Measurements from ENCODE around the gene UBE2G2.
A peak's percentile ranks its signal among the peaks of the same experiment; 100 is the strongest.
"Not testable (repeated sequence)": the region's sequence is repeated elsewhere in the genome, so short reads cannot be mapped to it uniquely, and the experiment has no call there.

UBE2G2 gene

GRCh38 chr21:44835647-44835973, 34.0 kb upstream of the UBE2G2 start:
- DNase-seq = no peak

DNA sequence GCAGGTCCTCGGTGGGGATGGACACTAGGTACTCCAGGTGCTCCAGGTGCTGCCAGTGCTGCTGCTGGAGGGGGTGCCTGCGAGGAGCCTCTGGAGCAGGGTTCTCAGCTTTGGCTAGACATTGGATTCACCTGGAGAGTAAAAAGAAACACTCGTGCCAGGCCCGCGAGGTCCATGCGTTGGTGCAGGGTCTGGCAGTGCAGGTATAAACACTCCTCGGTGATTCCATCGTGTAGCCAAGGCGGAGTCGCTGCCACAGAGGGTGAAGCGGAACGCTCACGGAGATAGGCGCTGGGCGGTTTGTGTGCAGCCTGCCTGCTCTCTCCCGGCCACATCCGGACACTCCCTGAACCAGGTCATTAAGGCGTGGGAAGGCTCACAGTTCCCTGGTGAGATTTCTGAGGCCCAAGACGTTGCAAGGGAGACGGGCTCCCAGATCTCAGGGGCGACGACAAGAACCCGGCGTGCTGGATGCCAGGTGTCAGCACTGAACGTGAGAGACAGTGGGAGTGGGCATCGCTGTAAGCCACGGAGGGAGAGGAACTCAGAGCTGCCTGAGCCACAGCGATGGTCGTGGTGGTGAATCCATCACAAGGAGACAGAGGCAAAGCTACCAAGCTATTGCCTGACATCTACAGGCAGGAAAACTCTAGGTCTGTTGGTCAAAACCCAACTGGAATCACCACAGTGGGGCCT, 33.5 kb upstream of the UBE2G2 start:
- DNase-seq = no peak

GRCh38 chr21:44834231-44834950, 32.8 kb upstream of the UBE2G2 start:
- no peak for DNase-seq

DNA sequence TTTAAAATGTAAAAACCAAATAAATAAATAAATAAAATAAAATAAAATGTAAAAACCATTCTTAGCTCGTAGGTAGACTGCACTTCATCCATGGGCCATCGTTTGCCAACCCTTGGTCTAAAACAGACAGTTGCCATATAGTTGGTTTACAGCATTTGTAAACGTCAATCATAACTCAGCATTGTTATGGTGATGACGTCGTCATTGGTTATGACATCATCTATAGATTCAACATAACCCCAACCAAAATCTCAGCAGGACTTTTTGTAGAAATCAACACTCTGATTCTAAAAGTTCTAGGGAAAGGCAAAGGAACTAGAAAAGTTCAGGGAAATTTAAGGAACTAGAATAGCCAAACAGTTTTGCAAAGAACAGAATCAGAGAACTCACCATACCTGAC, 32.0 kb upstream of the UBE2G2 start:
- no peak for DNase-seq

GRCh38 chr21:44832516-44833255, 31.1 kb upstream of the UBE2G2 start:
- DNase-seq = not testable (repeated sequence)

- DNase-seq = no peak
Measured at GRCh38 chr21:44831227-44831860, 29.7 kb upstream of the UBE2G2 start.

GRCh38 chr21:44829507-44830092, 28.0 kb upstream of the UBE2G2 start:
- DNase-seq = no peak

- no peak for DNase-seq
Measured at GRCh38 chr21:44828362-44829056, 26.9 kb upstream of the UBE2G2 start.

GRCh38 chr21:44823179-44823660, 21.6 kb upstream of the UBE2G2 start:
- no peak for DNase-seq

DNA sequence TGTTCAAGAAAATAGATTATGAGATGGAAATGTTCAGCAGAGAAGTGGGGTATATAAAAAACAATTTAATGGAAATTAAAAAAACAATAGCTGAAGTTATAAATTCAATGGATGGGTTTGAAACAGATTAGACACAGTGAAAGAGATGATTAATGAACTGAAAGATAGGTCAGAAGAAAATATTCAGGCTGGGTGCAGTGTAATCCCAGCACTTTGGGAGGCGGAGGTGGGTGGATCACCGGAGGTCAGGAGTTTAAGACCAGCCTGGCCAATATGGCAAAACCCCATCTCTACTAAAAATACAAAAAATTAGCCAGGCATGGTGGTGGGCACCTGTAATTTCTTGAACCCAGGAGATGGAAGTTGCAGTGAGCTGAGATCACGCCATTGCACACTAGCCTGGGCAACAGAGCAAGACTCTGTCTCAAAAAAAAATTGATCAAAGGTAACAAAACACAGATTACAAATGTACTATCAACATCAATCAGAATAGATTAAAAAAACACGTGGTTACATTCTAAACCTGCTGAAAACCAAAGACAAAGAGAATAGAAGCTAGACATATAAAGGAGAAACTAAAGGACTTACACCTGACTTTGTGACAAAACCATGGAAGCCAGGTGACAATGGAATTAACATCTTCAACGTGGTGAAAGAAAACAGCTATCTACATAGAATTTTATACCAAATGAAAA, 21.0 kb upstream of the UBE2G2 start:
- no peak for DNase-seq

DNA sequence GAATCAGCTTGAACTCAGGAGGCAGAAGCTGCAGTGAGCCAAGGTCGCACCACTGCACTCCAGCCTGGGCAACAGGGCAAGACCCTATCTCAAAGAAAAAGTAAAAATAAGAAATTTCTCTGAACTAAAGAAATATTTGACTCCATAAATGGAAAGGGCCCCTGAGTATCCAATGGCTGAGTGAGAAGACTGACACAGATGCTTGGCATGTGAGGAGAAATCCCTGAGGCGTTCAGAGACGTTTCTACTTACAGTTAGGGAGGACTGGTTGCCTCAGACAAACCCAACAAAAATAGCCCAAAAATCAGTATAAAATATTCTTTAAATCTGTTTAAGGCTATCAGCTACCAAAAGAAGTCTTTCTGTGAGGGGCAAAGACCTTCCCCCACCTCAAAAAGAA, 19.2 kb upstream of the UBE2G2 start:
- no peak for DNase-seq

GRCh38 chr21:44819283-44820243, 17.9 kb upstream of the UBE2G2 start:
- DNase-seq = no peak

DNA sequence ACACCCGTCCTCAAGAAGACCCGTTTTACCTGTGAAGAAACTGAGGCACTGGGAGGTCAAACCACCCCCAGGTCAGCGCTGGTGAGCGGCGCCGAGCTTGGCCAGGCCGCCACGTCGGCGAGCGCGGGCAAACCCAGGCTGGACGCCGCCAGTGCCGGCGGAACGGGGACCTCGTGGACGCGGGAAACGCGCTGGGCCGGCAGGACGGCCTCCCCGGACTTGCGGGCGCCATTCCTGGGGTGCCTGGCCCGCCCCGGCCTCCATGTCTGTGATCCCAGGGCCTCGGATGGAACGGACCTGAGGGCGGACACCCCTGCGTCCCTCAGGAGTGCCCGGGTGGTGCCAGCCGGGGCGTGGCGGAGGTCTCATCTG, 17.0 kb upstream of the UBE2G2 start:
- no peak for DNase-seq

- DNase-seq = peak; percentile 58 to 91
Measured at GRCh38 chr21:44817914-44818639, 16.5 kb upstream of the UBE2G2 start, which contains the start of gene SUMO3. Gene SUMO3 (minus strand): TSS chr21:44818062. CDS start chr21:44817968, 94 bp downstream.

DNA sequence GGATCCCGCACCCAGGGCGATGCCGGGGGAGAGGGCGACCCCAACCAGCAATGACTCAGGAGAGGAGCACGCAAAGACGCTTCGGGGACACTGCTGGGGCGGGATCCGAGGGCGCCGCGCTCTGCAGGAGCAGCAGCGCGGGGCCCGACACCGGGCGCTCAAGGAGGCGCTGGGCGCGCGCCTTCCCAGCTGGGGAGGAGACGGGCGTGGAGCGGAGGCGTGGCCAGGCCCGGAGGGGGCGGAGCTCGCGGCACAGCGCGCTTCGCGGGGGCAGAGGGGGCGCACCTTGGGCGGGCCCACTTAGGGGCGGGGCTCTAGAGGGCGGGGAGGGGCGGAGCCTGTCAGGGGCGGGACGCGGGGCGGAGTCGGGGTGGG, 15.9 kb upstream of the UBE2G2 start:
- peak; percentile 59 to 94 for DNase-seq

DNA sequence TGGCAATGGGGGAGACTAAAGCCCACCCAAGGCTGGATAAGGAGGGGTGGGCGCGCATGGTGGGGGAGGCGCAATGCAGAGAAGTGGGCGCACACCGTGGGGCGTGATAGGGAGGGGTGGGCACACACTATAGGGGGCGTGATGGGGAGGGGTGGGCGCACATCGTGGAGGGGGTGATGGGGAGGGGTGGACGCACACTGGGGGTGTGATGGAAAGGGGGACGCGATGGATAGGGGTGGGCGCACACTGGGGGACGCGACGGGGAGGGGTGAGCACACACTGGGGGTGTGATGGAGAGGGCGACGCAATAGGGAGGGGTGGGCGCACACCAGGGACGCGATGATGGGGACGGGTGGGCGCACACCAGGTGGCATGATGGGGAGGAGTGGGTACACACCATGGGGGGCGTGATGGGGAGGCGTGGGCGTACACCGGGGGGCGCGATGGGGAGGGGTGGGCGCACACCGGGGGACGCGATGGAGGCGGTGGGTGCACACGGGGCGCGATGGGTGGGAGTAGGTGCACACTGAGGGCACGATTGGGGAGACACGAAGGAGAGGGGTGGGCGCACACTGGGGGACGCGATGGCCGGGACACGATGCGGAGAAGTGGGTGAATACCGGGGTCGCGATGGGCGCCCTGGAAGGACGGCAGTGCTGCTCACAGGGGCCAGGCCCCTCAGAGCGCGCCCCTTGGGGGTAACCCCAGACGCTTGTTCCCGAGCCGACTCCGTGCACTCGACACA, 15.3 kb upstream of the UBE2G2 start:
- no peak for DNase-seq

GRCh38 chr21:44815852-44816628, 14.4 kb upstream of the UBE2G2 start:
- DNase-seq = no peak

DNA sequence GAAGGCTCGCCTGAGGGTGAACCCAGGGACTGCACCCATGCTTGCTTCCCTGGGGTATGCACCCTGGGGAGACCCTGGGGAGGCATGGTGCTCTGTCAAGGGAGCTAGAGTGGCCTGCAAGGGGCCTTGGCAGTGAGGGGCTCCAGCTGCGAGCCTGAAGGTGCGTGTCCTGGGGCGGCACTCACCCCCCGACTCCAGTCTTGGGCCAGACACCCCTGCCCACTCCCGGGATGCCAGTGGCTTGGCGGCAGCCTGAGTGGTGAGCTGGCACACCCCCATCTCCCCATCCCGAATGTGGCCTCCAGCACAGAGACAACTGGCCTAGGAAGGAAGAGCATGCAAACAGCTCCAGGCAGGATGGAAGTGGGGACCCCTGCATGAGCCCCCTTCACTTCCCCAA, 13.6 kb upstream of the UBE2G2 start:
- DNase-seq = no peak
